Activated CD8-positive, alpha-beta memory T cell treated with anti-CD3 and anti-CD28 coated beads for 24 hours (primary cell): ENCODE results near the gene CDH15.
A peak's percentile ranks its signal among the peaks of the same experiment; 100 is the strongest.
"Not testable (repeated sequence)": the region's sequence is repeated elsewhere in the genome, so short reads cannot be mapped to it uniquely, and the experiment has no call there.

Source experiments
- DNase-seq: peaks from one replicate; pipeline ENCODE4 v3.0.0-alpha.2; 2020

The CDH15 gene

GRCh38 chr16:89188471-89189357 lies 17.2 kb downstream of the CDH15 start:
- not testable (repeated sequence) for DNase-seq

- DNase-seq: no peak
Measured at GRCh38 chr16:89189358-89190025, 17.9 kb downstream of the CDH15 start.

- no peak for DNase-seq
Measured at GRCh38 chr16:89190150-89190958, 18.8 kb downstream of the CDH15 start.

- DNase-seq: no peak
Measured at GRCh38 chr16:89191033-89191900, 19.7 kb downstream of the CDH15 start.

GRCh38 chr16:89191901-89192185 lies 20.3 kb downstream of the CDH15 start:
- DNase-seq: no peak

- peak; percentile 86 for DNase-seq
Measured at GRCh38 chr16:89192186-89192955, 20.8 kb downstream of the CDH15 start.

- peak; percentile 80 for DNase-seq
Measured at GRCh38 chr16:89192956-89193575, 21.5 kb downstream of the CDH15 start.

- no peak for DNase-seq
Measured at GRCh38 chr16:89193576-89194293, 22.2 kb downstream of the CDH15 start.

GRCh38 chr16:89194340-89195311 lies 23.1 kb downstream of the CDH15 start:
- no peak for DNase-seq

- DNase-seq: no peak
Measured at GRCh38 chr16:89195521-89196171, 24.1 kb downstream of the CDH15 start.

- DNase-seq: no peak
Measured at GRCh38 chr16:89197033-89197632, 25.6 kb downstream of the CDH15 start.

- no peak for DNase-seq
Measured at GRCh38 chr16:89197633-89198416, 26.3 kb downstream of the CDH15 start.

GRCh38 chr16:89198417-89199240 lies 27.1 kb downstream of the CDH15 start:
- DNase-seq: no peak

- DNase-seq: no peak
Measured at GRCh38 chr16:89199241-89200123, 27.9 kb downstream of the CDH15 start.

GRCh38 chr16:89200124-89200849 lies 28.7 kb downstream of the CDH15 start, which contains the start of gene SLC22A31:
Gene SLC22A31 (minus strand): TSS chr16:89200537. CDS start chr16:89200501, 36 bp downstream.
- DNase-seq: no peak
